Endodermal cell (in vitro differentiated cells): Measurements from ENCODE around the gene C5orf52. TPM values are rescaled to one million over a fixed set of nuclear protein-coding genes. Genes with fewer than 3 reads are reported as not detected.
"Not testable (repeated sequence)": the region's sequence is repeated elsewhere in the genome, so short reads cannot be mapped to it uniquely, and the experiment has no call there.

ENCODE experiments used
- DNase-seq: peaks from one replicate; pipeline ENCODE4 v3.0.0-alpha.2; 2017
- H3K27ac ChIP-seq: 2 replicates; pipeline ENCODE4 v1.5.1; 2013; ENCODE audit warnings: mild to moderate bottlenecking, low read depth, low read length, moderate library complexity
- H3K27me3 ChIP-seq: 2 replicates; pipeline ENCODE4 v1.6.1; 2013; ENCODE audit warnings: mild to moderate bottlenecking, low read length, moderate library complexity; ENCODE audit not compliant: insufficient read depth, control insufficient read depth, poor library complexity, severe bottlenecking
- H3K36me3 ChIP-seq: 2 replicates; pipeline ENCODE4 v1.7.0; 2013; ENCODE audit warnings: mild to moderate bottlenecking, low read length, moderate library complexity; ENCODE audit not compliant: control insufficient read depth, insufficient read depth
- H3K4me1 ChIP-seq: one replicate; pipeline ENCODE4 v1.7.0; 2013; ENCODE audit warnings: low read length; ENCODE audit not compliant: control insufficient read depth, insufficient read depth
- H3K4me3 ChIP-seq: 2 replicates; pipeline ENCODE4 v1.5.1; 2013; ENCODE audit warnings: mild to moderate bottlenecking, low read length, moderate library complexity
- H3K9ac ChIP-seq: 2 replicates; pipeline ENCODE4 v1.6.1; 2013; ENCODE audit warnings: mild to moderate bottlenecking, low read length, moderate library complexity; ENCODE audit not compliant: poor library complexity, severe bottlenecking; ENCODE audit errors: extremely low read depth
- H3K9me3 ChIP-seq: 2 replicates; pipeline ENCODE4 v1.6.1; 2013; ENCODE audit warnings: mild to moderate bottlenecking, low read length, moderate library complexity; ENCODE audit not compliant: control insufficient read depth
- H3K27ac Mint-ChIP-seq: 2 replicates; pipeline ENCODE4 v1.8.0; 2020; ENCODE audit warnings: mixed read lengths
- H3K27me3 Mint-ChIP-seq: 2 replicates; pipeline ENCODE4 v1.8.0; 2021; ENCODE audit warnings: mild to moderate bottlenecking, mixed read lengths; ENCODE audit not compliant: insufficient read depth
- H3K36me3 Mint-ChIP-seq: 2 replicates; pipeline ENCODE4 v1.8.0; 2020; ENCODE audit warnings: low read depth, mixed read lengths
- H3K4me1 Mint-ChIP-seq: 2 replicates; pipeline ENCODE4 v1.8.0; 2020; ENCODE audit warnings: mixed read lengths
- H3K4me3 Mint-ChIP-seq: 2 replicates; pipeline ENCODE4 v1.8.0; 2020; ENCODE audit warnings: mild to moderate bottlenecking, moderate library complexity, mixed read lengths
- H3K9me3 Mint-ChIP-seq: 2 replicates; pipeline ENCODE4 v1.8.0; 2020; ENCODE audit warnings: mild to moderate bottlenecking, mixed read lengths
- WGBS, 2 experiments: methylation state at CpG; one replicate each; pipeline versions ENCODE4 v1.1.5 to v1.1.7; 2013; ENCODE audit warnings: missing lambda C conversion rate in 2 of 2, mixed read lengths in 1 of 2; ENCODE audit not compliant: insufficient coverage in 1 of 2, insufficient read length in 1 of 2; 5-methylcytosine and 5-hydroxymethylcytosine counted together
- total RNA-seq, 2 donors: library from RNA; stranded (reverse); fragmentation: NEBNext Ultra II Directional in 1 of 2; extraction: Animal tissue kit (Norgen Biotek cat#: 25700) in 1 of 2; gene quantifications; 2 replicates in 1 of 2; 3 replicates in 1 of 2; pipeline ENCODE4 v1.2.1, GENCODE V29; 2021
- TF ChIP-seq, protein P1 (sequence below): fragments of 200-600 bp; sonication (generic); conservative IDR thresholded peaks from 2 replicates; pipeline ENCODE4 v1.5.0; 2021; ENCODE audit warnings: antibody characterized with exemption, mild to moderate bottlenecking

Gene C5orf52
- total RNA-seq, 2 donors from 2014 or later = not detected

DNA sequence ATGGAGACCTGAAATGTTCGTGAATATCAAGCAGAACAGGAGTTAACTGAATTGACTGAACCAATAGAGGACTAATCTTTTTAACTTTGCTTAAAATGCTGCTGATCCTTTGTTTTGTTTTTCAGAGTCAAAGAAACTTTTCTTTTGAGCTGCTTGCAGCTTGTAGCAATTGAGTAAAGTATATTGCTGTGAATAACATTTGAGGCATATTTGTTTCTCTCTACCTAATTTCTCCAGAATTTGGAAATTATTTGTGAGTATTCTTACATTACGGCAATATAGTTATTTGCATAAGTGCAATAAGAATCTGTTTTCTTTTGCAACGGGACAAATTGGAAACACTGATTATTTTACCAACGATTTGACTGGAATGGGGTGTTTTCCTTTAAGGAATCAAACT, 27.3 kb downstream of the C5orf52 start:
- Histone ChIP-seq H3K9me3 (peaks cover 78% of the 10 kb centered on the region), H3K4me3 (peak overlapping the region; percentile 12)
- Mint-ChIP-seq H3K9me3 (peaks cover 56% of the 10 kb centered on the region), H3K27me3 (peaks cover 12% of the 10 kb centered on the region)
- H3K4me1 ChIP-seq, H3K36me3 ChIP-seq, H3K27ac Mint-ChIP-seq, H3K27me3 ChIP-seq, DNase-seq, H3K4me3 Mint-ChIP-seq, H3K9ac ChIP-seq, H3K4me1 Mint-ChIP-seq, H3K36me3 Mint-ChIP-seq, H3K27ac ChIP-seq: not testable (repeated sequence)
- WGBS, 2 experiments = 82 to 83% methylated on average over 4 of the region's 4 CpGs

DNA sequence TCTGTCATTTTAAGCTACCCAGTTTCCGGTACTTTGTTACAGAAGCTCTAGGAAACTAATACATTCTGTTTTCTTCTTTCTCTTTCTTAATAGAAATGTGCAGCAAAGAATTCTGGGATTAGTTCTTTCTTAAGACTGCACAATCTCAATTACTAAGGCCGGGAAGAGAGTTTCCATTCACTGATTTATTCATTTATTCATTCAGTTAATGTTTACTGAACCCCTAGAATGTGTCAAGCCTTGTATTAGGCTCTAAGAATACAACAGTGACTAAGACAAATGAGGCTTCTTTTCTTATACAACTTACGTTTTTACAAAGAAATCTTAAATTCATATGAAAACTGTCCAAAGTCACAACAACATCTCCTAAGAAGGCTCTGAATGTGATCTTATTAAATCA, 32.4 kb downstream of the C5orf52 start:
- no peak overlapping the region for H3K4me3 Mint-ChIP-seq
- no peak for DNase-seq
- Histone ChIP-seq H3K36me3 (no peaks in the 10 kb centered on the region), H3K27ac (no peak overlapping the region), H3K27me3 (no peaks in the 10 kb centered on the region), H3K9ac (no peak overlapping the region), H3K4me1 (peaks cover 4% of the 10 kb centered on the region), H3K9me3 (peaks cover 43% of the 10 kb centered on the region), H3K4me3 (peak overlapping the region; percentile 6)
- peaks cover 21% of the 10 kb centered on the region for H3K9me3 Mint-ChIP-seq
- no peaks in the 10 kb centered on the region for H3K36me3 Mint-ChIP-seq
- peaks cover 22% of the 10 kb centered on the region for H3K27me3 Mint-ChIP-seq
- no peak overlapping the region for H3K27ac Mint-ChIP-seq
- 71 to 77% methylated on average over 1 to 3 of the region's 3 CpGs for WGBS, 2 experiments
- TF ChIP-seq, protein P1, sequence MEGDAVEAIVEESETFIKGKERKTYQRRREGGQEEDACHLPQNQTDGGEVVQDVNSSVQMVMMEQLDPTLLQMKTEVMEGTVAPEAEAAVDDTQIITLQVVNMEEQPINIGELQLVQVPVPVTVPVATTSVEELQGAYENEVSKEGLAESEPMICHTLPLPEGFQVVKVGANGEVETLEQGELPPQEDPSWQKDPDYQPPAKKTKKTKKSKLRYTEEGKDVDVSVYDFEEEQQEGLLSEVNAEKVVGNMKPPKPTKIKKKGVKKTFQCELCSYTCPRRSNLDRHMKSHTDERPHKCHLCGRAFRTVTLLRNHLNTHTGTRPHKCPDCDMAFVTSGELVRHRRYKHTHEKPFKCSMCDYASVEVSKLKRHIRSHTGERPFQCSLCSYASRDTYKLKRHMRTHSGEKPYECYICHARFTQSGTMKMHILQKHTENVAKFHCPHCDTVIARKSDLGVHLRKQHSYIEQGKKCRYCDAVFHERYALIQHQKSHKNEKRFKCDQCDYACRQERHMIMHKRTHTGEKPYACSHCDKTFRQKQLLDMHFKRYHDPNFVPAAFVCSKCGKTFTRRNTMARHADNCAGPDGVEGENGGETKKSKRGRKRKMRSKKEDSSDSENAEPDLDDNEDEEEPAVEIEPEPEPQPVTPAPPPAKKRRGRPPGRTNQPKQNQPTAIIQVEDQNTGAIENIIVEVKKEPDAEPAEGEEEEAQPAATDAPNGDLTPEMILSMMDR = no peak
- H3K4me1 Mint-ChIP-seq = peaks cover 20% of the 10 kb centered on the region

DNA sequence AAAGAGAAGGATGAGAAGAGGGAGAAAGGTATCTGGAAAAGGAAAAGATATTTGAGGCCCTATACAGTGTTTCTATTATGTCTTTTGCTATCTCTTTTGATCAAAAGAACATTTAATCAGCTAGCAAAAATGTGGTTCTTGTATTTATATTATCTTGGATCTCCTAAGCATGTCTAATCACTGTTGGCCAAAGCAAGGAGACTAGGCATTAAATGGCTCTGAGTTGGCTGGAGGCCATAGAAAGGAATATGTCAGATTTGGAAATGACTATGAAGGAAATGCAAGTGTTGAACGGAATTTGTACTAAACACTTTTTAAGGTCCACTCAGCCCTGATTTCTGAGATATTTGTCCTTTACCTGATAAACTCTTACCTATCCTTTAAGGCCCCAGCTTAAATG, 37.5 kb downstream of the C5orf52 start:
- H3K9me3 Mint-ChIP-seq = no peaks in the 10 kb centered on the region
- no peak overlapping the region for H3K4me3 Mint-ChIP-seq
- Histone ChIP-seq H3K36me3 (no peaks in the 10 kb centered on the region), H3K4me3 (no peak overlapping the region), H3K9ac (no peak overlapping the region), H3K27ac (no peak overlapping the region), H3K4me1 (peaks cover 6% of the 10 kb centered on the region), H3K9me3 (no peaks in the 10 kb centered on the region), H3K27me3 (no peaks in the 10 kb centered on the region)
- peaks cover 19% of the 10 kb centered on the region for H3K4me1 Mint-ChIP-seq
- no peaks in the 10 kb centered on the region for H3K36me3 Mint-ChIP-seq
- H3K27ac Mint-ChIP-seq = no peak overlapping the region
- TF ChIP-seq, protein P1 = no peak
- DNase-seq = no peak
- 88% methylated on average over 1 of the region's 1 CpG; no CpG with 5 or more reads in 1 of the 2 experiments for WGBS, 2 experiments
- peaks cover 15% of the 10 kb centered on the region for H3K27me3 Mint-ChIP-seq

DNA sequence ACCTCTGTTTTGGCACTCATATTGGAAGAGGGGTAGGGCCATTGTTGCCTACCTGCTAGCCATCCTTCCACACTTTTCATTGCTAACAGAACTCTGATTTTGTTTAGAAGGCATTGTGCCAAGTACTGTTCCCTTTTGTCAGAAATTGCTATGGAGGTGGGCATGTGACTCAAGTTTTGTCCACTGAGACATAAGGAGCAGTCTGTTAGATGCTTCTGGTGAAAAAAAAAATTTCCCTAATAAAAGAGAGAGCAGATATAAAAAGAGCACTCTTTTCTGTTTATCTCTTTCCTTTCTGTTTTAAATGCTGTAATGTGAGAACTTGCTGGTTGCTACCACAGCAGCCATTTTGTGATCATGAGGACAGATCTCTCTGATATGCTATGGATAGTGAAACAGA, 38.0 kb downstream of the C5orf52 start:
- TF ChIP-seq, protein P1 = no peak
- Histone ChIP-seq H3K4me3 (no peak overlapping the region), H3K27ac (no peak overlapping the region), H3K4me1 (peaks cover 5% of the 10 kb centered on the region), H3K9me3 (no peaks in the 10 kb centered on the region), H3K27me3 (no peaks in the 10 kb centered on the region), H3K36me3 (no peaks in the 10 kb centered on the region), H3K9ac (no peak overlapping the region)
- Mint-ChIP-seq H3K4me3 (no peak overlapping the region), H3K9me3 (no peaks in the 10 kb centered on the region), H3K27me3 (peaks cover 11% of the 10 kb centered on the region), H3K27ac (no peak overlapping the region), H3K36me3 (no peaks in the 10 kb centered on the region), H3K4me1 (peaks cover 14% of the 10 kb centered on the region)
- DNase-seq = no peak
